KMS-11 (cell line): Measurements from ENCODE around the gene AVPR2.

Experiments used
- H2AFZ ChIP-seq: fragments of 200-600 bp; sonication (generic); 2 replicates; pipeline ENCODE4 v1.6.1; 2016; ENCODE audit warnings: antibody characterized with exemption, mixed run types, low read depth
- H3K27ac ChIP-seq: fragments of 200-600 bp; sonication (generic); 2 replicates; pipeline ENCODE4 v1.6.1; 2016; ENCODE audit warnings: mild to moderate bottlenecking, mixed run types
- H3K27me3 ChIP-seq: fragments of 200-600 bp; sonication (generic); 2 replicates; pipeline ENCODE4 v1.6.1; 2017; ENCODE audit warnings: mild to moderate bottlenecking, low read depth, mixed run types, moderate library complexity; ENCODE audit not compliant: insufficient read depth
- H3K36me3 ChIP-seq: fragments of 200-600 bp; sonication (generic); 2 replicates; pipeline ENCODE4 v1.6.1; 2017; ENCODE audit warnings: mild to moderate bottlenecking, mixed run types; ENCODE audit not compliant: insufficient read depth
- H3K4me1 ChIP-seq: fragments of 200-600 bp; sonication (generic); 2 replicates; pipeline ENCODE4 v1.6.1; 2016; ENCODE audit warnings: mild to moderate bottlenecking, low read depth, mixed run types; ENCODE audit not compliant: poor library complexity, severe bottlenecking
- H3K4me2 ChIP-seq: fragments of 200-600 bp; sonication (generic); 2 replicates; pipeline ENCODE4 v1.7.0; 2016; ENCODE audit warnings: mild to moderate bottlenecking, mixed run types
- H3K4me3 ChIP-seq: fragments of 200-600 bp; sonication (generic); IDR thresholded peaks from 2 replicates; pipeline ENCODE4 v1.6.1; 2017; ENCODE audit warnings: low read depth, low read length, mixed read lengths; ENCODE audit not compliant: insufficient read depth
- H3K79me2 ChIP-seq: fragments of 200-600 bp; sonication (generic); 2 replicates; pipeline ENCODE4 v1.6.1; 2016; ENCODE audit warnings: low read depth, mixed run types; ENCODE audit not compliant: insufficient read depth
- H3K9ac ChIP-seq: fragments of 200-600 bp; sonication (generic); 2 replicates; pipeline ENCODE4 v1.6.1; 2016; ENCODE audit warnings: mild to moderate bottlenecking, mixed run types
- H4K20me1 ChIP-seq: fragments of 200-600 bp; sonication (generic); 2 replicates; pipeline ENCODE4 v1.6.1; 2016; ENCODE audit warnings: mild to moderate bottlenecking, mixed run types; ENCODE audit not compliant: insufficient read depth
- TF ChIP-seq, protein P1 (sequence below): fragments of 200-600 bp; sonication (generic); conservative IDR thresholded peaks from 2 replicates; pipeline ENCODE4 v1.6.1; 2017; ENCODE audit warnings: low read depth, mild to moderate bottlenecking, antibody characterized with exemption, low read length, moderate library complexity, mixed read lengths

Gene AVPR2

DNA sequence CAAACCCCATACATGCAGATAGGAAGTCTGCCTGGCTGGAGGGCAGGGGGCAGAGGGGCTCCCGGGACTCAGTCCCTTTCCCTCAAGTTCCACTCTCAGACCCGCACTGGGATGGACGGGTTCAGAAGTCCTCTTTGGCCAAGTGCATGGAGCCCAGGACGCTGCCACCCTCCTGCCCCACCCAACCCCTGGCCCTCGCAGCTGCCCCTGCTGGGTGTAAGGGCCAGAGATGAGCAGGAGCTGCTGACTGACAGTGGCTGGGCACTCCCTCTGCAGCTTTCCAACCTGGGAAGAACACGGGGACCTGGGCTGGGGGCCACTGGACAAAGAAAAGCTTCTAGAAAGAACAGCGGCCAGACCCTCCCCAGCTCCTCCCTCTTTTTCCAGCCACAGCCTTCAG lies 21.9 kb upstream of the AVPR2 start:
- Histone ChIP-seq H3K9ac (no peak overlapping the region), H3K27ac (no peak overlapping the region), H3K4me1 (no peaks in the 10 kb centered on the region), H3K4me3 (no peak overlapping the region), H3K27me3 (peaks cover 35% of the 10 kb centered on the region; the same call in 1 of the 2 replicates), H3K4me2 (no peak overlapping the region), H2AFZ (no peak overlapping the region), H4K20me1 (no peaks in the 10 kb centered on the region), H3K79me2 (no peaks in the 10 kb centered on the region), H3K36me3 (no peaks in the 10 kb centered on the region)
- TF ChIP-seq, protein P1, sequence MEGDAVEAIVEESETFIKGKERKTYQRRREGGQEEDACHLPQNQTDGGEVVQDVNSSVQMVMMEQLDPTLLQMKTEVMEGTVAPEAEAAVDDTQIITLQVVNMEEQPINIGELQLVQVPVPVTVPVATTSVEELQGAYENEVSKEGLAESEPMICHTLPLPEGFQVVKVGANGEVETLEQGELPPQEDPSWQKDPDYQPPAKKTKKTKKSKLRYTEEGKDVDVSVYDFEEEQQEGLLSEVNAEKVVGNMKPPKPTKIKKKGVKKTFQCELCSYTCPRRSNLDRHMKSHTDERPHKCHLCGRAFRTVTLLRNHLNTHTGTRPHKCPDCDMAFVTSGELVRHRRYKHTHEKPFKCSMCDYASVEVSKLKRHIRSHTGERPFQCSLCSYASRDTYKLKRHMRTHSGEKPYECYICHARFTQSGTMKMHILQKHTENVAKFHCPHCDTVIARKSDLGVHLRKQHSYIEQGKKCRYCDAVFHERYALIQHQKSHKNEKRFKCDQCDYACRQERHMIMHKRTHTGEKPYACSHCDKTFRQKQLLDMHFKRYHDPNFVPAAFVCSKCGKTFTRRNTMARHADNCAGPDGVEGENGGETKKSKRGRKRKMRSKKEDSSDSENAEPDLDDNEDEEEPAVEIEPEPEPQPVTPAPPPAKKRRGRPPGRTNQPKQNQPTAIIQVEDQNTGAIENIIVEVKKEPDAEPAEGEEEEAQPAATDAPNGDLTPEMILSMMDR: no peak

DNA sequence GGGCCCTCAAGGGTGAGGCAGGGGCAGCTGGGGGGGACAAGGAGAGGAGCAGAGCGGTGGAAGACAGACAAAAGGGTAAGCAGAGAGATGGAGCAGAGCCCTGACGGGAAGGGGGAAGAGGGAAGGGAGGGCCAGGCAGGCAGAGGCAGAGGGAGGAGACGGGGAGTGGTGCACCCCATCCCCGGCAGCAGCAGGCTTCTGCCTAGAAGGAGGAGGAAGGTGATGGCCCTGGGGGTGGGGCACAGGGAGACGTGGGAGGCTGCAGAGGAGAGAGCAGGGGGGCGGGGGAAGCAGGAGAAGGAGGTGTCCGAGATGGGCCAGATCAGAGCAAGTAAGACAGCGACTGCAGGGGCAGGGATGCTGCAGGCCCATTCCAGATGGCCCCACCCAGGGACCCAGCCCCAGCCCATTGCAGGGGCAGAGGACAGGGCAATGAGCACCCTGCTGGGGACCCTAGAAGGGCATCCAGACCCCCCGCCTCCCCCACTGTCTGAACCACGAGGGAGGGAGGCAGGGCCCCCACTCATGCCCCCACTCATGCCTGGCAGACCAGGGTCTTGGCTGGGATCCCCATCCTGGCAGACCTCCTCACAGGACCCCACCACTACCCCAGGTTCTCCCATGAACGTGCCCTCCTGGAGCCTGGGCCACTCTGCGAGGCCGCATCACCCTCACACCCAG lies 21.2 kb upstream of the AVPR2 start:
- Histone ChIP-seq H3K4me1 (no peaks in the 10 kb centered on the region), H3K4me3 (no peak overlapping the region), H3K9ac (no peak overlapping the region), H3K27ac (no peak overlapping the region), H3K4me2 (no peak overlapping the region), H3K27me3 (peaks cover 35% of the 10 kb centered on the region; the same call in 1 of the 2 replicates), H3K36me3 (no peaks in the 10 kb centered on the region), H3K79me2 (no peaks in the 10 kb centered on the region), H2AFZ (no peak overlapping the region), H4K20me1 (no peaks in the 10 kb centered on the region)
- TF ChIP-seq, protein P1: no peak

DNA sequence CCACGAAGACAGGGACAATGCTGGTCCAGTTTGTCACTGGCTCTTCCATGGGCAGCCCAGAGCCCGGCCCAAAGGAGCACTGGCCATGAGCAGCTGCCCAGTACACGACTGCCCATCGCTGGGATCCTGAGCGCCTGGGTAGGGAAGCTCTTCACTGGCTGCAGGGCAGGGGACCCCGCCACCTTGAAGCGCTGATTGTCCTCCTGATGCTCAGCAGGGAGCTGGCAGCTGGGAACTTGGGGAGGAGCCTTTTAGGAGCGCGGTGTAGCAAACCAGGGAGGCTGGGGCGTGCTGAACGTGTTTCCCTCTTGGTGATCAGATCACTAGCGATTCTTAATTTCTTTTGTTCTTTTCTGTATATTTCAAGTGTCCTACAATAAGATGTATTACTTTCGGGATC lies 20.3 kb upstream of the AVPR2 start:
- no peak overlapping the region for H2AFZ ChIP-seq
- H3K27me3 ChIP-seq: peaks cover 36% of the 10 kb centered on the region; the same call in 1 of the 2 replicates
- H3K9ac ChIP-seq: no peak overlapping the region
- H4K20me1 ChIP-seq: no peaks in the 10 kb centered on the region
- H3K4me2 ChIP-seq: no peak overlapping the region
- TF ChIP-seq, protein P1: no peak
- no peaks in the 10 kb centered on the region for H3K79me2 ChIP-seq
- no peak overlapping the region for H3K27ac ChIP-seq
- H3K4me3 ChIP-seq: no peak overlapping the region
- no peaks in the 10 kb centered on the region for H3K36me3 ChIP-seq
- no peaks in the 10 kb centered on the region for H3K4me1 ChIP-seq

DNA sequence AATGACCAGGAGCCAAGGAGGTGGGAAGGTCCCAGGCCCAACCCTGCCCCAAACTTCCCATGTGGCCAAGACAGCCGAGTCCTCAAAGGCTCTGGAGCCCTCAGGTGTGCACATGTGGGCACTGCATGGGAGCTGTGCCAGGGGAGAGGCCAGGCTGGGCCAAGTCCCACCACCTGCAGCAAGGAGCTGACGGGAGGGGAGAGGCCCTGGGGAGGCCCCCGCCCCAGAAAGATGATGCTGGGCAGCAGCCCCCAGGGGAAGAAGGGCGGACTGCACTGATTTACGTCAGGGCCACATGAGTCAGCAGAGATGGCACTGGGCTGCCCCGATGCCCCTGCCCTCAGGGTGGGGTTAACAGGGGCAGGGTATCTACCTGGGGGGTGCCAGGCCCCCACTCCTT lies 19.9 kb upstream of the AVPR2 start:
- H3K4me3 ChIP-seq: no peak overlapping the region
- H2AFZ ChIP-seq: no peak overlapping the region
- no peaks in the 10 kb centered on the region for H4K20me1 ChIP-seq
- no peaks in the 10 kb centered on the region for H3K79me2 ChIP-seq
- no peak overlapping the region for H3K27ac ChIP-seq
- H3K27me3 ChIP-seq: peaks cover 36% of the 10 kb centered on the region; the same call in 1 of the 2 replicates
- H3K9ac ChIP-seq: no peak overlapping the region
- H3K4me1 ChIP-seq: no peaks in the 10 kb centered on the region
- TF ChIP-seq, protein P1: no peak
- no peaks in the 10 kb centered on the region for H3K36me3 ChIP-seq
- H3K4me2 ChIP-seq: no peak overlapping the region
